ENCODE measurements around the gene WSB1. TPM values are rescaled to one million over a fixed set of nuclear protein-coding genes. Genes with fewer than 3 reads are reported as not detected.

WSB1 gene
- total RNA-seq, 1 experiment from 2014 or later: 35.1 TPM

- ChIA-PET POLR2A (ENCODE audit: unreplicated experiment) (interaction anchor here (0.5 kb wide), 1 partner anchor 9 kb away, joined by 3 read pairs; no protein-coding TSS in a partner anchor), CTCF (interaction anchor here (0.6 to 1.6 kb wide), 6 partner anchors 9 to 88 kb away, joined by 3 to 13 read pairs (median 4); no protein-coding TSS in a partner anchor)
- no TSS peak for BruUV-seq (replicated peaks)
- H3K79me2 ChIP-seq (ENCODE audit: low read length): no peaks in the 10 kb centered on the region
- peak; percentile 70 for DNase-seq
- H3K9ac ChIP-seq (ENCODE audit: low read length): 0 out of 2 replicates have a peak overlapping the region, but pooled peaks have one; percentile 2
- H3F3A ChIP-seq (ENCODE audit: low read length, unreplicated experiment): no peaks in the 10 kb centered on the region
- no peaks in the 10 kb centered on the region for H3K36me3 ChIP-seq (ENCODE audit: low read depth, low read length)
- ATAC-seq: peak; percentile 47
- no peaks in the 10 kb centered on the region for H3K9me3 ChIP-seq (ENCODE audit: low read length)
- H3K27me3 ChIP-seq (ENCODE audit: low read length): no peaks in the 10 kb centered on the region
- intact Hi-C loops (cut with micrococcal nuclease): loop anchor here (1.0 kb wide), 1 partner anchor 48 kb away; no protein-coding TSS in a partner anchor
- 0 out of 2 replicates have a peak overlapping the region, but pooled peaks have one; percentile 2 for H2AFZ ChIP-seq (ENCODE audit: low read length)
- no peaks in the 10 kb centered on the region for H4K20me1 ChIP-seq (ENCODE audit: low read length)
- H3K9me2 ChIP-seq (replicated peaks; ENCODE audit: low read length): no peaks in the 10 kb centered on the region
- no peak for TF ChIP-seq EZH2 (IDR thresholded peaks at IDR 0.05; ENCODE audit: low read length, unreplicated experiment)
- TF ChIP-seq, protein P1, sequence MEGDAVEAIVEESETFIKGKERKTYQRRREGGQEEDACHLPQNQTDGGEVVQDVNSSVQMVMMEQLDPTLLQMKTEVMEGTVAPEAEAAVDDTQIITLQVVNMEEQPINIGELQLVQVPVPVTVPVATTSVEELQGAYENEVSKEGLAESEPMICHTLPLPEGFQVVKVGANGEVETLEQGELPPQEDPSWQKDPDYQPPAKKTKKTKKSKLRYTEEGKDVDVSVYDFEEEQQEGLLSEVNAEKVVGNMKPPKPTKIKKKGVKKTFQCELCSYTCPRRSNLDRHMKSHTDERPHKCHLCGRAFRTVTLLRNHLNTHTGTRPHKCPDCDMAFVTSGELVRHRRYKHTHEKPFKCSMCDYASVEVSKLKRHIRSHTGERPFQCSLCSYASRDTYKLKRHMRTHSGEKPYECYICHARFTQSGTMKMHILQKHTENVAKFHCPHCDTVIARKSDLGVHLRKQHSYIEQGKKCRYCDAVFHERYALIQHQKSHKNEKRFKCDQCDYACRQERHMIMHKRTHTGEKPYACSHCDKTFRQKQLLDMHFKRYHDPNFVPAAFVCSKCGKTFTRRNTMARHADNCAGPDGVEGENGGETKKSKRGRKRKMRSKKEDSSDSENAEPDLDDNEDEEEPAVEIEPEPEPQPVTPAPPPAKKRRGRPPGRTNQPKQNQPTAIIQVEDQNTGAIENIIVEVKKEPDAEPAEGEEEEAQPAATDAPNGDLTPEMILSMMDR (conservative IDR thresholded peaks at IDR 0.05; ENCODE audit: low read depth, low read length): peak; percentile 68
- H3K4me1 ChIP-seq (ENCODE audit: insufficient read depth, low read length): peaks cover 69% of the 10 kb centered on the region
- H3K27ac ChIP-seq (ENCODE audit: low read length): peak overlapping the region; percentile 59
- H3K4me2 ChIP-seq (ENCODE audit: low read length): peak overlapping the region; percentile 61
- no peak overlapping the region for H3K4me3 ChIP-seq (ENCODE audit: low read length)
Observed at GRCh38 chr17:27245230-27245696, 48.7 kb upstream of the WSB1 start.

DNA sequence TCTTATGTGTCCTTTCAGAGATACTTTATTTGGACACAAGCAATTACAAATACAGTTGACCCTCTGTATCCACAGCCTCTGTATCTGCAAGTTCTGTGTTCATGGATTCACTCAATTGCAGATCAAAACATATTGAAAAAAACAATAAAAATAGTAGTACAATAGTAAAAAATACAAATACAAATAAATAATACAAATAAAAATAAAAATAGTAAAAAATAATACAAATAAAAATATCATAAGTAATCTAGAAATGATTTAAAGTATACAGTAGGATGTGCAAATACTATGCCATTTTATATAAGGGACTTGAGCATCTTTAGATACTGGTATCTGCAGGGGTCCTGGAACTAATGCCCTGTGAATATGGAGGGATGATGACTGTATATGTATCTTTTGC lies 47.4 kb upstream of the WSB1 start:
- Histone ChIP-seq H3K27me3 (ENCODE audit: low read length) (no peaks in the 10 kb centered on the region), H4K20me1 (ENCODE audit: low read length) (no peaks in the 10 kb centered on the region), H3K36me3 (ENCODE audit: low read depth, low read length) (no peaks in the 10 kb centered on the region), H3K4me3 (ENCODE audit: low read length) (no peak overlapping the region), H2AFZ (ENCODE audit: low read length) (no peak overlapping the region), H3K27ac (ENCODE audit: low read length) (no peak overlapping the region; the same call in 1 of the 2 replicates), H3K4me2 (ENCODE audit: low read length) (0 out of 2 replicates have a peak overlapping the region, but pooled peaks have one; percentile 73), H3K9me2 (replicated peaks; ENCODE audit: low read length) (no peaks in the 10 kb centered on the region), H3K9me3 (ENCODE audit: low read length) (no peaks in the 10 kb centered on the region), H3K4me1 (ENCODE audit: insufficient read depth, low read length) (peaks cover 57% of the 10 kb centered on the region), H3K79me2 (ENCODE audit: low read length) (no peaks in the 10 kb centered on the region), H3F3A (ENCODE audit: low read length, unreplicated experiment) (no peaks in the 10 kb centered on the region), H3K9ac (ENCODE audit: low read length) (no peak overlapping the region)
- intact Hi-C loops (cut with micrococcal nuclease): no loop called here
- ChIA-PET POLR2A (ENCODE audit: unreplicated experiment) (interaction anchor here (0.6 kb wide), 1 partner anchor 926 kb away, joined by 4 read pairs; no protein-coding TSS in a partner anchor), CTCF (interaction anchor here (1.6 kb wide), 1 partner anchor 86 kb away, joined by 13 read pairs; no protein-coding TSS in a partner anchor)
- ATAC-seq (no peak), DNase-seq (no peak)
- TF ChIP-seq EZH2phosphoT487 (IDR thresholded peaks at IDR 0.05; ENCODE audit: borderline replicate concordance, low read length) (no peak), EZH2 (IDR thresholded peaks at IDR 0.05; ENCODE audit: low read length, unreplicated experiment) (no peak)
- TF ChIP-seq, protein P1 (conservative IDR thresholded peaks at IDR 0.05; ENCODE audit: low read depth, low read length): no peak
- BruUV-seq (replicated peaks): no TSS peak
